Endothelial cell of umbilical vein (primary cell): ENCODE data around the gene NFATC4. TPM values are rescaled to one million over a fixed set of nuclear protein-coding genes. Genes with fewer than 3 reads are reported as not detected.

Experiments
- BruUV-seq: library from RNA; stranded (reverse); fragments of 400-500 nt; replicated peaks from 2 replicates; lab custom pipeline; 2021; lab: Mats Ljungman, UMichigan
- CTCF ChIA-PET: fragments of 300-600, 350-600 bp; sonication (Branson Sonifier 250); formaldehyde crosslinking; loops from one replicate; lab custom pipeline; 2021; ENCODE audit warnings: antibody characterized with exemption, inconsistent platforms; lab: Charles Lee
- POLR2A ChIA-PET: fragments of 300-600, 350-600 bp; sonication (Branson Sonifier 250); formaldehyde crosslinking; loops from one replicate; lab custom pipeline; 2021; ENCODE audit warnings: antibody characterized with exemption, inconsistent platforms; lab: Charles Lee
- DNase-seq: peaks from one replicate; pipeline ENCODE4 v3.0.0-alpha.2; 2011; ENCODE audit warnings: low read depth, low spot score
- FAIRE-seq: peaks from 2 replicates; lab custom pipeline; 2011; peaks lifted over from hg19 to GRCh38; lab: Jason Lieb, UNC
- H2AFZ ChIP-seq: 2 replicates; pipeline ENCODE4 v1.6.0; 2012; ENCODE audit warnings: low read depth, low read length, control low read depth, inconsistent platforms
- H3K27ac ChIP-seq: 2 replicates; pipeline ENCODE4 v1.5.1; 2011; ENCODE audit warnings: low read depth, mild to moderate bottlenecking, control low read depth, low read length, moderate library complexity; ENCODE audit not compliant: insufficient read depth
- H3K27me3 ChIP-seq, 2 experiments: 2 replicates each; pipeline versions ENCODE4 v1.6.0 to v1.6.1; 2011; ENCODE audit warnings: low read length in 2 of 2, mixed read lengths in 1 of 2; ENCODE audit not compliant: control insufficient read depth in 2 of 2, insufficient read depth in 2 of 2
- H3K36me3 ChIP-seq, 2 experiments: 2 replicates in 1 of 2; 3 replicates in 1 of 2; pipeline ENCODE4 v1.5.1; 2011; ENCODE audit warnings: low read length in 2 of 2, mild to moderate bottlenecking in 1 of 2, moderate library complexity in 1 of 2; ENCODE audit not compliant: control insufficient read depth in 2 of 2, insufficient read depth in 2 of 2; ENCODE audit errors: extremely low read depth in 1 of 2
- H3K4me1 ChIP-seq: 3 replicates; pipeline ENCODE4 v1.5.1; 2011; ENCODE audit warnings: mild to moderate bottlenecking, low read length; ENCODE audit not compliant: control insufficient read depth, insufficient read depth; ENCODE audit errors: extremely low read depth
- H3K4me2 ChIP-seq: 2 replicates; pipeline ENCODE4 v1.6.1; 2011; ENCODE audit warnings: low read length, control low read depth, mixed read lengths; ENCODE audit not compliant: insufficient read depth
- H3K4me3 ChIP-seq, 3 experiments: fragments of 200-600 bp in 1 of 3; sonication (generic), shearing (Covaris generic) in 1 of 3; replicated peaks in 1 of 3; 2 replicates each; pipeline ENCODE4 v1.5.1; 2011 to 2016; ENCODE audit warnings: control low read depth in 3 of 3, low read length in 3 of 3, mild to moderate bottlenecking in 2 of 3, inconsistent platforms in 1 of 3, low read depth in 1 of 3, moderate library complexity in 1 of 3; ENCODE audit not compliant: insufficient read depth in 1 of 3
- H3K79me2 ChIP-seq: 2 replicates; pipeline ENCODE4 v1.6.0; 2012; ENCODE audit warnings: low read length, inconsistent platforms; ENCODE audit not compliant: control insufficient read depth, insufficient read depth
- H3K9ac ChIP-seq: replicated peaks from 2 replicates; pipeline ENCODE3; 2011; ENCODE audit warnings: low read length, control low read depth; ENCODE audit not compliant: insufficient read depth; ENCODE audit errors: extremely low read depth
- H3K9me1 ChIP-seq: replicated peaks from 3 replicates; pipeline ENCODE4 v1.6.0; 2011; ENCODE audit warnings: mild to moderate bottlenecking, low read length; ENCODE audit not compliant: control insufficient read depth, insufficient read depth; ENCODE audit errors: extremely low read depth
- H3K9me3 ChIP-seq: replicated peaks from 2 replicates; pipeline ENCODE4 v1.5.1; 2012; ENCODE audit warnings: low read length, inconsistent platforms; ENCODE audit not compliant: control insufficient read depth, insufficient read depth
- H4K20me1 ChIP-seq: replicated peaks from 2 replicates; pipeline ENCODE3; 2011; ENCODE audit warnings: mild to moderate bottlenecking, low read length; ENCODE audit not compliant: control insufficient read depth, insufficient read depth; ENCODE audit errors: extremely low read depth
- CTCF ChIP-seq, 2 donors: IDR thresholded peaks; 1 replicate in 1 of 2; 2 replicates in 1 of 2; pipeline ENCODE4 v1.5.1; 2011; ENCODE audit warnings: low read length in 2 of 2, mild to moderate bottlenecking in 2 of 2, moderate library complexity in 2 of 2, control low read depth in 1 of 2, inconsistent platforms in 1 of 2, low read depth in 1 of 2; ENCODE audit not compliant: insufficient read depth in 1 of 2; ENCODE audit errors: extremely low read depth in 1 of 2
- EZH2 ChIP-seq: IDR thresholded peaks from 2 replicates; pipeline ENCODE4 v1.6.1; 2012; ENCODE audit warnings: borderline replicate concordance, low read depth, mild to moderate bottlenecking, moderate library complexity, low read length, inconsistent platforms; ENCODE audit not compliant: severe bottlenecking
- FOS ChIP-seq: IDR thresholded peaks from 2 replicates; pipeline ENCODE4 v1.6.1; 2011; ENCODE audit warnings: mild to moderate bottlenecking, low read length, moderate library complexity, borderline replicate concordance; ENCODE audit not compliant: insufficient read depth
- GATA2 ChIP-seq: IDR thresholded peaks from 2 replicates; pipeline ENCODE4 v1.7.0; 2011; ENCODE audit warnings: low read depth, mild to moderate bottlenecking, moderate library complexity, mixed read lengths, low read length; ENCODE audit not compliant: insufficient read length, insufficient read depth
- JUN ChIP-seq: IDR thresholded peaks from 2 replicates; pipeline ENCODE4 v1.6.1; 2011; ENCODE audit warnings: borderline replicate concordance, low read depth; ENCODE audit not compliant: insufficient read length, insufficient read depth
- MAX ChIP-seq: IDR thresholded peaks from 2 replicates; pipeline ENCODE4 v1.6.1; 2011; ENCODE audit not compliant: insufficient read depth, insufficient read length
- MYC ChIP-seq: IDR thresholded peaks from one replicate; pipeline ENCODE4 v1.6.1; 2011; ENCODE audit warnings: mild to moderate bottlenecking, low read depth, low read length
- POLR2A ChIP-seq: IDR thresholded peaks from 2 replicates; pipeline ENCODE4 v1.6.1; 2012; ENCODE audit warnings: low read depth, mild to moderate bottlenecking, control low read depth, low read length
- POLR2AphosphoS5 ChIP-seq: IDR thresholded peaks from 2 replicates; pipeline ENCODE4 v1.6.1; 2012; ENCODE audit warnings: low read depth, mild to moderate bottlenecking, control low read depth, low read length, moderate library complexity; ENCODE audit not compliant: insufficient read depth
- dilution Hi-C: fragments of 300-500 bp; cut with MboI; formaldehyde crosslinking; loops from one replicate; pipeline ENCODE4 v1.15.0; 2019; ENCODE audit warnings: low sequenced_read_pairs; ENCODE audit not compliant: extremely low pct_ligation_motif_present
- intact Hi-C: fragments of 100-400 bp; cut with micrococcal nuclease; formaldehyde crosslinking; loops from one replicate; pipeline ENCODE4 v1.10.0; 2022
- polyA plus RNA-seq, 4 experiments: library from polyadenylated mRNA; depleted of rRNA in 3 of 4; stranded (reverse) in 3 of 4; unstranded in 1 of 4; fragments of >200 nt; gene quantifications; 2 replicates each; pipeline versions ENCODE4 v1.2.1 to v1.2.3, GENCODE V29; 2011 to 2012; ENCODE audit warnings: missing spikeins in 1 of 4
- small RNA-seq: library from RNA; depleted of rRNA; stranded (forward); fragments of <200 nt; gene quantifications from one replicate; pipeline ENCODE3, GENCODE V24; 2012; ENCODE audit warnings: low replicate concordance, low read depth; ENCODE audit not compliant: insufficient read depth, insufficient read length
- total RNA-seq: library from RNA; stranded (reverse); gene quantifications from 2 replicates; pipeline ENCODE4 v1.2.3, GENCODE V29; 2021

NFATC4 gene
- total and polyA plus RNA-seq, 2 donors (not counting 3 experiments of a cell fraction or from before 2014, with no cell fraction given), result 79.5 to 88.1 TPM

- Histone ChIP-seq H3K9me3 (no peaks in the 10 kb centered on the region), H3K79me2 (peaks cover 23% of the 10 kb centered on the region), H3K4me3 (no peak overlapping the region), H4K20me1 (no peaks in the 10 kb centered on the region), H3K4me1 (peaks cover 66% of the 10 kb centered on the region), H3K27ac (peak overlapping the region; percentile 94), H3K36me3 (peaks cover 7 to 14% of the 10 kb centered on the region in 2 experiments), H3K27me3 (no peaks in the 10 kb centered on the region), H3K4me2 (no peak overlapping the region), H3K9ac (peak overlapping the region; percentile 95), H2AFZ (no peak overlapping the region), H3K9me1 (no peaks in the 10 kb centered on the region)
- intact Hi-C loops, result no loop called here
- ChIA-PET POLR2A (no interaction called here), CTCF (interaction anchor here (0.8 to 10.2 kb wide), 4 partner anchors 15 to 98 kb away, joined by 4 to 811 read pairs (median 6); partner anchors contain the start of genes ADCY4 and RIPK3)
- FAIRE-seq (no peak), DNase-seq (no peak)
- dilution Hi-C loops, result no loop called here
- no peak for TF ChIP-seq POLR2AphosphoS5
- TF ChIP-seq FOS, result no peak
- no peak for TF ChIP-seq MAX
- TF ChIP-seq MYC, result no peak
- TF ChIP-seq POLR2A, result no peak
- TF ChIP-seq JUN, result no peak
- no peak for TF ChIP-seq CTCF (IDR thresholded peaks at IDR 0.05; ENCODE audit: extremely low read depth in 1 of 2, insufficient read depth in 1 of 2, low read depth in 1 of 2, low read length in 2 of 2)
- TF ChIP-seq EZH2, result no peak
- no peak for TF ChIP-seq GATA2
- BruUV-seq, result no TSS peak
These were observed 60.8 kb downstream of the NFATC4 start for GRCh38 chr14:24428628-24429394.

Small RNA genes lying within 50 kb of the gene (small RNA-seq; reads per million reads assigned to genes)
- not detected for gene RF00026

Other genes starting within 250 kb of the NFATC4 start
Only the 30 nearest of the 31 such genes appear.
- not detected in 2 replicates for gene FITM1, start 237.5 kb upstream of the NFATC4 start, total RNA-seq
- gene FITM1, start 237.5 kb upstream of the NFATC4 start, polyA plus RNA-seq, result 0.54 and 0.81 TPM in 2 replicates
- 120 and 135 TPM in 2 replicates for gene PSME1, start 232.0 kb upstream of the NFATC4 start, total RNA-seq
- 68.1 and 98.1 TPM in 2 replicates for gene PSME1, start 232.0 kb upstream of the NFATC4 start, polyA plus RNA-seq
- 19.0 and 21.8 TPM in 2 replicates for gene EMC9, start 226.6 kb upstream of the NFATC4 start, total RNA-seq
- 31.8 and 38.0 TPM in 2 replicates for gene EMC9, start 226.6 kb upstream of the NFATC4 start, polyA plus RNA-seq
- 107 and 126 TPM in 2 replicates for gene PSME2, start 221.6 kb upstream of the NFATC4 start, total RNA-seq
- 66.5 and 69.8 TPM in 2 replicates for gene PSME2, start 221.6 kb upstream of the NFATC4 start, polyA plus RNA-seq
- 66.5 and 69.7 TPM in 2 replicates for gene RNF31, start 220.7 kb upstream of the NFATC4 start, total RNA-seq
- 32.3 TPM in 2 replicates for gene RNF31, start 220.7 kb upstream of the NFATC4 start, polyA plus RNA-seq
- 33.2 and 46.1 TPM in 2 replicates for gene IRF9, start 206.9 kb upstream of the NFATC4 start, total RNA-seq
- 44.6 and 55.3 TPM in 2 replicates for gene IRF9, start 206.9 kb upstream of the NFATC4 start, polyA plus RNA-seq
- 29.6 and 33.6 TPM in 2 replicates for gene REC8, start 196.1 kb upstream of the NFATC4 start, total RNA-seq
- gene REC8, start 196.1 kb upstream of the NFATC4 start, polyA plus RNA-seq, result 8.7 and 12.5 TPM in 2 replicates
- gene IPO4, start 179.4 kb upstream of the NFATC4 start, total RNA-seq, result 52.6 and 66.5 TPM in 2 replicates
- gene IPO4, start 179.4 kb upstream of the NFATC4 start, polyA plus RNA-seq, result 24.6 and 27.6 TPM in 2 replicates
- gene TM9SF1, start 172.7 kb upstream of the NFATC4 start, total RNA-seq, result 58.5 and 60.7 TPM in 2 replicates
- 64.4 and 71.5 TPM in 2 replicates for gene TM9SF1, start 172.7 kb upstream of the NFATC4 start, polyA plus RNA-seq
- gene TSSK4, start 162.5 kb upstream of the NFATC4 start, total RNA-seq, result 0.42 and 0.74 TPM in 2 replicates
- 0.10 TPM in 1 of 2 replicates, not detected in the other for gene TSSK4, start 162.5 kb upstream of the NFATC4 start, polyA plus RNA-seq
- gene CHMP4A, start 154.7 kb upstream of the NFATC4 start, total RNA-seq, result 39.7 and 40.9 TPM in 2 replicates
- gene CHMP4A, start 154.7 kb upstream of the NFATC4 start, polyA plus RNA-seq, result 32.6 and 46.4 TPM in 2 replicates
- gene MDP1, start 152.1 kb upstream of the NFATC4 start, total RNA-seq, result 8.1 and 9.9 TPM in 2 replicates
- 21.4 and 22.7 TPM in 2 replicates for gene MDP1, start 152.1 kb upstream of the NFATC4 start, polyA plus RNA-seq
- gene NEDD8, start 135.8 kb upstream of the NFATC4 start, total RNA-seq, result 243 and 261 TPM in 2 replicates
- gene NEDD8, start 135.8 kb upstream of the NFATC4 start, polyA plus RNA-seq, result 316 and 329 TPM in 2 replicates
- 58.1 and 62.4 TPM in 2 replicates for gene GMPR2, start 135.3 kb upstream of the NFATC4 start, total RNA-seq
- 50.0 and 61.8 TPM in 2 replicates for gene GMPR2, start 135.3 kb upstream of the NFATC4 start, polyA plus RNA-seq
- 53.7 and 58.5 TPM in 2 replicates for gene TINF2, start 125.6 kb upstream of the NFATC4 start, total RNA-seq
- 34.4 and 44.2 TPM in 2 replicates for gene TINF2, start 125.6 kb upstream of the NFATC4 start, polyA plus RNA-seq
- gene TGM1, start 105.0 kb upstream of the NFATC4 start, total RNA-seq, result 3.4 and 3.9 TPM in 2 replicates
- 1.0 and 2.1 TPM in 2 replicates for gene TGM1, start 105.0 kb upstream of the NFATC4 start, polyA plus RNA-seq
- gene RABGGTA, start 96.6 kb upstream of the NFATC4 start, total RNA-seq, result 29.3 and 29.5 TPM in 2 replicates
- gene RABGGTA, start 96.6 kb upstream of the NFATC4 start, polyA plus RNA-seq, result 80.1 and 102 TPM in 2 replicates
- gene DHRS1, start 68.4 kb upstream of the NFATC4 start, total RNA-seq, result 18.0 and 20.0 TPM in 2 replicates
- gene DHRS1, start 68.4 kb upstream of the NFATC4 start, polyA plus RNA-seq, result 69.5 and 70.2 TPM in 2 replicates
- gene NOP9, start 68.3 kb upstream of the NFATC4 start, total RNA-seq, result 30.9 and 31.0 TPM in 2 replicates
- 16.2 and 16.3 TPM in 2 replicates for gene NOP9, start 68.3 kb upstream of the NFATC4 start, polyA plus RNA-seq
- gene CIDEB, start 60.2 kb upstream of the NFATC4 start, total RNA-seq, result 4.6 and 5.2 TPM in 2 replicates
- 7.2 and 14.9 TPM in 2 replicates for gene CIDEB, start 60.2 kb upstream of the NFATC4 start, polyA plus RNA-seq
- gene LTB4R2, start 58.0 kb upstream of the NFATC4 start, total RNA-seq, result 9.1 and 13.1 TPM in 2 replicates
- 5.5 and 7.6 TPM in 2 replicates for gene LTB4R2, start 58.0 kb upstream of the NFATC4 start, polyA plus RNA-seq
- gene LTB4R, start 56.7 kb upstream of the NFATC4 start, total RNA-seq, result 6.2 and 10.5 TPM in 2 replicates
- gene LTB4R, start 56.7 kb upstream of the NFATC4 start, polyA plus RNA-seq, result 9.1 and 11.7 TPM in 2 replicates
- gene ADCY4, start 33.1 kb upstream of the NFATC4 start, total RNA-seq, result 84.0 and 87.0 TPM in 2 replicates
- 81.6 and 101 TPM in 2 replicates for gene ADCY4, start 33.1 kb upstream of the NFATC4 start, polyA plus RNA-seq
- 5.1 and 9.0 TPM in 2 replicates for gene RIPK3, start 28.2 kb upstream of the NFATC4 start, total RNA-seq
- gene RIPK3, start 28.2 kb upstream of the NFATC4 start, polyA plus RNA-seq, result 2.4 and 3.1 TPM in 2 replicates
- 42.8 and 45.1 TPM in 2 replicates for gene NYNRIN, start 30.8 kb downstream of the NFATC4 start, total RNA-seq
- 37.2 and 38.8 TPM in 2 replicates for gene NYNRIN, start 30.8 kb downstream of the NFATC4 start, polyA plus RNA-seq
- 5.0 and 8.6 TPM in 2 replicates for gene CBLN3, start 61.5 kb downstream of the NFATC4 start, total RNA-seq
- gene CBLN3, start 61.5 kb downstream of the NFATC4 start, polyA plus RNA-seq, result 7.8 and 7.9 TPM in 2 replicates
- gene KHNYN, start 61.8 kb downstream of the NFATC4 start, total RNA-seq, result 63.3 and 66.7 TPM in 2 replicates
- gene KHNYN, start 61.8 kb downstream of the NFATC4 start, polyA plus RNA-seq, result 25.2 and 25.4 TPM in 2 replicates
- gene SDR39U1, start 74.6 kb downstream of the NFATC4 start, total RNA-seq, result 38.6 and 40.2 TPM in 2 replicates
- gene SDR39U1, start 74.6 kb downstream of the NFATC4 start, polyA plus RNA-seq, result 72.6 and 89.8 TPM in 2 replicates
- gene CMA1, start 140.1 kb downstream of the NFATC4 start, total RNA-seq, result not detected in 2 replicates
- not detected in 2 replicates for gene CMA1, start 140.1 kb downstream of the NFATC4 start, polyA plus RNA-seq
- not detected in 2 replicates for gene CTSG, start 208.1 kb downstream of the NFATC4 start, total RNA-seq
- gene CTSG, start 208.1 kb downstream of the NFATC4 start, polyA plus RNA-seq, result not detected in 2 replicates